ENCODE data around the gene FAM98C. TPM values are rescaled to one million over a fixed set of nuclear protein-coding genes. Genes with fewer than 3 reads are reported as not detected.
A peak's percentile ranks its signal among the peaks of the same experiment; 100 is the strongest.

Gene FAM98C
- total RNA-seq, 3 donors from 2014 or later: 24.1 to 42.3 (median 30.1) TPM

DNA sequence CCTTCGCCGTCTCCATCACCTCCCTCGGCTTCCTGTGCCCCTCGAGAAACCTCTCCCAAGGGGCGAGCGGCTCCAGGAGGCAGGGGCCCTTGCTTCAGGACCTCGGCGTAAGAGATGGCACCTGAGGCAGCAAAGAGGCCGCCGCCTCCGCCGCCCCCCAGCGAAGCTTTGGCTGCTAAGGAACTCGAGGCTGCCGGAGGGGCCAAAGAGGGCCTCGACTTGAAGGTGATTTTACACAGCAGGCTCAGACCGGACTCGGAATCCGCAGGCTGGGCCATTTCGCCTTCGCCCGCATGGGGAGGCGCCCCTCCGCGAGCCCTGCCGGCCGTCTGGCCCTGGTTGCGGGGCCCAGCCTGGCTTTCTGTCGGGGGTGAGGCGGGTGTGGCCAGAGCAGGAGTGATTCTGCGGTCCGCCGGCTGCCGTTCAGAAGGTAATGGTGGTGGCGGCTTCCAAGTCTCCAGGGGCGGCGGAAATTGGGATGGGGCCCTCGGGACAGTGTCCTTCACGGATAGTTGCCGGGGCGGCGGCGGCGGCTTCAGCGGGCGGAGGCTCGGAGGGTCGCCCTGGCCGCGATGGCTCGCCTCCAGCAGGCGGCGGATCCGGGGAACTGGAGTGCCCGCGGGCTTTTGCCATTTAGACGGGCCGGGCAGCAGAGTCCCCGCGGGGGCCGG is 16.5 kb upstream of the FAM98C start:
- Histone ChIP-seq H3K4me1 (ENCODE audit: low read depth) (peaks cover 28% of the 10 kb centered on the region), H3K36me3 (ENCODE audit: low read depth) (peaks cover 3% of the 10 kb centered on the region), H3K4me3 (no peak overlapping the region), H3K9me3 (no peaks in the 10 kb centered on the region)
- intact Hi-C loops (cut with DNase I, micrococcal nuclease): no loop called here
- TF ChIP-seq, protein P1, sequence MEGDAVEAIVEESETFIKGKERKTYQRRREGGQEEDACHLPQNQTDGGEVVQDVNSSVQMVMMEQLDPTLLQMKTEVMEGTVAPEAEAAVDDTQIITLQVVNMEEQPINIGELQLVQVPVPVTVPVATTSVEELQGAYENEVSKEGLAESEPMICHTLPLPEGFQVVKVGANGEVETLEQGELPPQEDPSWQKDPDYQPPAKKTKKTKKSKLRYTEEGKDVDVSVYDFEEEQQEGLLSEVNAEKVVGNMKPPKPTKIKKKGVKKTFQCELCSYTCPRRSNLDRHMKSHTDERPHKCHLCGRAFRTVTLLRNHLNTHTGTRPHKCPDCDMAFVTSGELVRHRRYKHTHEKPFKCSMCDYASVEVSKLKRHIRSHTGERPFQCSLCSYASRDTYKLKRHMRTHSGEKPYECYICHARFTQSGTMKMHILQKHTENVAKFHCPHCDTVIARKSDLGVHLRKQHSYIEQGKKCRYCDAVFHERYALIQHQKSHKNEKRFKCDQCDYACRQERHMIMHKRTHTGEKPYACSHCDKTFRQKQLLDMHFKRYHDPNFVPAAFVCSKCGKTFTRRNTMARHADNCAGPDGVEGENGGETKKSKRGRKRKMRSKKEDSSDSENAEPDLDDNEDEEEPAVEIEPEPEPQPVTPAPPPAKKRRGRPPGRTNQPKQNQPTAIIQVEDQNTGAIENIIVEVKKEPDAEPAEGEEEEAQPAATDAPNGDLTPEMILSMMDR (IDR thresholded peaks at IDR 0.05): no peak
- ATAC-seq: no peak
- DNase-seq: peak in 1 of 3 donors; percentile 12

DNA sequence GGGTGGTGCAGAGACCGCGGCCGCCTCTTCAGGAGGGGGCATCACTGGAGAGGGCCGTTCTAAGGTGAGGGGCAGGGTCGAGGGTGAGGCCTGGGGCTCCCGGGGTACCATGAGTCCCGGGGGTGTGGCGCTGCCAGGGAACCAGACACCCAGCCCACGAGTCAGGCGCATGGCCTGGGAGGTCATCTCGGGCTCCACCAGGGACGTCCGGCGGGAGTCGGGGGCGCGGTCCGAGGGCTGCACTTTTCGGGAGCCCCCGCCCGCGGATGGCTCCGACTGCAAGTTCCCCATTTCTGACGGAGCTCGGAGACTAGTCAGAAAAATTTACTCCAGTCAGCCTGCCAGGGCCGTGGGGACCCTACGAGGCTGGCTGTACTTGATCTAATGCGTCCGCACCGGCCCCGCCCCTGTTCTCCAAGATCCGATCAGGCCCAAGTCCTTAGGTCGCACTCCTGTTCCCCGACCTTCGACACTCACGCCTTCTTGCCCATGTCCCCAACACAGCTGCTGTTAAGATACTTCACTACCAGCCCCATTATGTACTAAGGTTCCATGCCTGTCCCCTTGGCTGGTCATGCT is 15.8 kb upstream of the FAM98C start:
- DNase-seq: peak in 2 of 3 donors; percentile 46 to 54

DNA sequence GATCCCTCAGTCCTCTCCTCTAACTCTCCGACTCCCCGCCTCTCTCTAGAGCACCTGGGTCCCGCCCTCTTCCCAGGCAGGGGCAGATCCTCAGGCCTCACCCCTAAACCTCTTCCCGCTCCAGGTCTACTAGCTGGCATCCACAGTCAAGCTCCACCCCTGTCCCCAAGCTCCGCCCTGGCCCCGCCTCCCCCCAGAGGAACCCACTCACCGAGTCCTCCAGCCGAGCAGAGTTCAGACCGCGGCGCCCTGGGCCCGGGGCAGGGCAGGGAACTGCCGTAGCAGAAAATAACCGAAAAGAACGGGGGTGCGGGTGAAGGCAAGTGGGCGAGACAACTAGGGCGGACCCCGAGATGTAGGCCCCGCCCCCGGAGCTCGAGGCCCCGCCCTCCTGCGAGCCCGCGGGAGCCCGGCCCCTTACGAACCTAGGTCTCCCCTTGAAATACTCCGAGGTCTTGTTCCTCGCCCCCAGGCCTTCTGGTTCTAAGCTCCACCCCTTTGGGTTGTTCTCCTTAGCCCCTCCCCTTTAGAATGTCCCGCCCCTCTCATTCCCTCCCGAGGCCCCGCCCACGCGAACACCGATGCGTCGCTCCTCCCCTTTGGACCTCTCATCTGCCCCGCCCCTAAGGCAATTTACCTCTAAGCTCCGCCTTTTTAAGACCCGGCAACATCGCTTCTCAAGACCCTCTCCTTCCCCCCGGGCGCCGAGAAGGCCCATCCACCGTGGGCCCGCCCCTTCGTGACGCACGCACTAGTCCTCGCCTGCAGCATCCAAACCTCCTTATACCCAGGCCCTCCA is 15.1 kb upstream of the FAM98C start, which contains the start of gene GGN:
GGN (minus strand) TSS at position 485 of the 799 bp plus-strand sequence. CDS start 773 bp downstream, outside the sequence.
- peak; percentile 88 for ATAC-seq
- intact Hi-C loops (cut with DNase I, micrococcal nuclease): no loop called here

More for the DNA sequence above, 15.8 kb upstream of the FAM98C start:
- Histone ChIP-seq H3K4me3 (no peak overlapping the region), H3K4me1 (ENCODE audit: low read depth) (peaks cover 28% of the 10 kb centered on the region), H3K9me3 (no peaks in the 10 kb centered on the region), H3K36me3 (ENCODE audit: low read depth) (peaks cover under 1% of the 10 kb centered on the region)
- TF ChIP-seq, protein P1 (IDR thresholded peaks at IDR 0.05): no peak
- ATAC-seq: peak; percentile 26
- intact Hi-C loops (cut with DNase I, micrococcal nuclease): no loop called here

DNA sequence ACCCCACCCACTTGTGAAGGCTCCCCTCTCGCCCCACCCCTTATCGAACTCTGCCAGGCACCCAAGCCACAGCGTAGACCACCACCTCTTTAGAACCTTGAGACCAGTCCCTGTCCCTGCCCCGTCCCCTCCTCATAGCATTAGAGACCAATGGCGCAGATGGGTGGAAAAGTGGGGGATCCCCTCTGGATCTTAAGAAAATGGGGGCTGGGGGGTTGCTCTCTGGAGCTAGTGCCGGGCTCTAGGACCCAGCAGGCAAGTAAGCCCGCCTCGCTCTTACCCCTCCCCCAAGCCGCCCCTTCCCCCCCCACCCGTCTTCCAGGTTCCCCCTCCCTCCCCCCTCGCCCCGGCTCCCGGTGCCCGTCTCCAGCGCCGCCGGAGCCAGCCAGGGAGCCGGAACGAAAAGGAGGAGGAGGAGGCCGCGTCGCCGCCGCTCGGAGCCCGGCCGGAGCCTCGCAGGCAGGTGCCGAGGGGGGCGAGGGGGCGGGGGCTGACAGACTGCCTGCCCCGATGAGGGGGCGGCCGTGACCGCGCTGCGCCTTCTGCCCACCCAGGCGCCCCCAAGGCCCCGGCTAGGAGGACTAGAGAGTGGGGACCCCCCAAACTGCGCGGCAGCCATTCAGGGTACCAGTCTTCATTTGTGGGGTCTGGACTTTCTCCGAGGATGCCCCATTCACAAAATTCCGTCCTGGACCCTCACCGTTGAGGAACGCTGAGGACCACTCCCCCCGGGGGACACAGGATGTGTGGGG is 14.4 kb upstream of the FAM98C start, which contains the start of gene SPRED3:
SPRED3 (plus strand) TSS at position 349 of the 752 bp plus-strand sequence. CDS start 1,606 bp downstream, outside the sequence.
- no peaks in the 10 kb centered on the region for H3K36me3 ChIP-seq (ENCODE audit: low read depth)
- H3K4me1 ChIP-seq (ENCODE audit: low read depth): peaks cover 28% of the 10 kb centered on the region
- ATAC-seq: no peak
- TF ChIP-seq, protein P1 (IDR thresholded peaks at IDR 0.05): no peak
- no peak within 1 kb of the TSS for H3K4me3 ChIP-seq
- peak in 1 of 3 donors; percentile 17 for DNase-seq
- H3K9me3 ChIP-seq: no peaks in the 10 kb centered on the region
- intact Hi-C loops (cut with DNase I, micrococcal nuclease): no loop called here

More for the DNA sequence above, 15.1 kb upstream of the FAM98C start, which contains the start of gene GGN:
- Histone ChIP-seq H3K4me3 (no peak within 1 kb of the TSS), H3K36me3 (ENCODE audit: low read depth) (no peaks in the 10 kb centered on the region), H3K4me1 (ENCODE audit: low read depth) (peaks cover 28% of the 10 kb centered on the region), H3K9me3 (no peaks in the 10 kb centered on the region)
- TF ChIP-seq, protein P1 (IDR thresholded peaks at IDR 0.05): no peak
- DNase-seq: peak; percentile 85 to 92 (median 89)
